Ascending aorta (tissue), 2 donors: ENCODE measurements around the gene E2F2. TPM values are rescaled to one million over a fixed set of nuclear protein-coding genes. Genes with fewer than 3 reads are reported as not detected.
A peak's percentile ranks its signal among the peaks of the same experiment; 100 is the strongest.

Experiments used
- DNase-seq, 2 donors: peaks; one replicate each; pipeline ENCODE4 v3.0.0-alpha.2; 2019; ENCODE audit warnings: low spot score in 2 of 2
- H3K27ac ChIP-seq, 2 donors: fragments of 200-600 bp; sonication (generic); one replicate each; pipeline ENCODE4 v1.5.1; 2016 to 2017; ENCODE audit warnings: mild to moderate bottlenecking in 1 of 2
- H3K27me3 ChIP-seq: fragments of 200-600 bp; sonication (generic); one replicate; pipeline ENCODE4 v1.5.1; 2017
- H3K36me3 ChIP-seq, 2 donors: fragments of 200-600 bp; sonication (generic); one replicate each; pipeline ENCODE4 v1.5.1; 2016
- H3K4me1 ChIP-seq, 2 donors: fragments of 200-600 bp; sonication (generic); one replicate each; pipeline ENCODE4 v1.5.1; 2016 to 2017; ENCODE audit warnings: mild to moderate bottlenecking in 1 of 2
- H3K4me3 ChIP-seq, 2 donors: fragments of 200-600 bp; sonication (generic); one replicate each; pipeline ENCODE4 v1.5.1; 2016 to 2017; ENCODE audit warnings: mild to moderate bottlenecking in 1 of 2
- H3K9me3 ChIP-seq, 2 donors: fragments of 200-600 bp; sonication (generic); one replicate each; pipeline ENCODE4 v1.5.1; 2016
- intact Hi-C: fragments of 100-400 bp; cut with DNase I; formaldehyde crosslinking; loops from one replicate; pipeline ENCODE4 v1.15.1; 2023
- total RNA-seq: library from RNA; depleted of rRNA; stranded (reverse); fragments of >200 nt; gene quantifications from one replicate; pipeline ENCODE4 v1.1.0, GENCODE V29; 2016
- TF ChIP-seq, protein P1 (sequence below), 3 experiments: fragments of 200-600 bp in 2 of 3; fragments of 450-650 bp in 1 of 3; sonication (generic) in 2 of 3; IDR thresholded peaks; one replicate each; pipeline ENCODE4 v1.5.1; 2016 to 2019; ENCODE audit warnings: antibody characterized with exemption in 3 of 3, mild to moderate bottlenecking in 1 of 3, moderate library complexity in 1 of 3

Gene E2F2
- total RNA-seq, 1 donor from 2014 or later = not detected

DNA sequence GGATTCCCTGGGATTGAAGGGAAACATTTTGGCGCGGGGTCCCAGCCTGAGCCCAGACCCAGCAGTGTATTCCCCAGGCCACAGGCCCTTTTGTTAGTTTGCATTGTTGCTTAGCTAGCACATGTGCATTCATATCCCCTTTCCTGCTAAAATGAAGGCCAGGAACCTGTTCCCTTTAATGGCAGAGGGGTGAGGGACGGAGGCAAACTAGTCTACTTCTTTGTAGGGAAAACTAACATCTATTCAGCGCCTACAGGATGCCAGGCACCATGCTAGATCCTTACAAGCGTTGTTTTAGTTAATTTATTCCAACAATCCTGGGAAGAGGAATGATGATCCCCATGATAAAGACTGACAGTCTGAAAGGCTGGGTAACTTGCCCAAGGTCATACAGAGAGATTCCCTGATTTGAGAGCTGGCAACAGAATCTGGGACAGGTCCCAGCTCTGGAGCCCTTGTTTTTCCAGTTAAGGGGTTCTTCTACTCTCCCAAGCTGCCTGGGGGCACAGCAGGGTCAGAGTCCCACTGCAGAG lies 595 bp upstream of the E2F2 start:
- no peaks in the 10 kb centered on the region for H3K27me3 ChIP-seq
- no peaks in the 10 kb centered on the region for H3K36me3 ChIP-seq
- peak overlapping the region; percentile 44 to 76 for H3K4me3 ChIP-seq
- no peaks in the 10 kb centered on the region for H3K9me3 ChIP-seq
- intact Hi-C loops = loop anchor here (2.0 kb wide), 1 partner anchor 47 kb away; the partner anchor contains the start of gene ASAP3
- no peak overlapping the region for H3K27ac ChIP-seq
- H3K4me1 ChIP-seq = peaks cover 8 to 14% of the 10 kb centered on the region in 2 donors
- DNase-seq = no peak
- TF ChIP-seq, protein P1, sequence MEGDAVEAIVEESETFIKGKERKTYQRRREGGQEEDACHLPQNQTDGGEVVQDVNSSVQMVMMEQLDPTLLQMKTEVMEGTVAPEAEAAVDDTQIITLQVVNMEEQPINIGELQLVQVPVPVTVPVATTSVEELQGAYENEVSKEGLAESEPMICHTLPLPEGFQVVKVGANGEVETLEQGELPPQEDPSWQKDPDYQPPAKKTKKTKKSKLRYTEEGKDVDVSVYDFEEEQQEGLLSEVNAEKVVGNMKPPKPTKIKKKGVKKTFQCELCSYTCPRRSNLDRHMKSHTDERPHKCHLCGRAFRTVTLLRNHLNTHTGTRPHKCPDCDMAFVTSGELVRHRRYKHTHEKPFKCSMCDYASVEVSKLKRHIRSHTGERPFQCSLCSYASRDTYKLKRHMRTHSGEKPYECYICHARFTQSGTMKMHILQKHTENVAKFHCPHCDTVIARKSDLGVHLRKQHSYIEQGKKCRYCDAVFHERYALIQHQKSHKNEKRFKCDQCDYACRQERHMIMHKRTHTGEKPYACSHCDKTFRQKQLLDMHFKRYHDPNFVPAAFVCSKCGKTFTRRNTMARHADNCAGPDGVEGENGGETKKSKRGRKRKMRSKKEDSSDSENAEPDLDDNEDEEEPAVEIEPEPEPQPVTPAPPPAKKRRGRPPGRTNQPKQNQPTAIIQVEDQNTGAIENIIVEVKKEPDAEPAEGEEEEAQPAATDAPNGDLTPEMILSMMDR (IDR thresholded peaks at IDR 0.05) = no peak

DNA sequence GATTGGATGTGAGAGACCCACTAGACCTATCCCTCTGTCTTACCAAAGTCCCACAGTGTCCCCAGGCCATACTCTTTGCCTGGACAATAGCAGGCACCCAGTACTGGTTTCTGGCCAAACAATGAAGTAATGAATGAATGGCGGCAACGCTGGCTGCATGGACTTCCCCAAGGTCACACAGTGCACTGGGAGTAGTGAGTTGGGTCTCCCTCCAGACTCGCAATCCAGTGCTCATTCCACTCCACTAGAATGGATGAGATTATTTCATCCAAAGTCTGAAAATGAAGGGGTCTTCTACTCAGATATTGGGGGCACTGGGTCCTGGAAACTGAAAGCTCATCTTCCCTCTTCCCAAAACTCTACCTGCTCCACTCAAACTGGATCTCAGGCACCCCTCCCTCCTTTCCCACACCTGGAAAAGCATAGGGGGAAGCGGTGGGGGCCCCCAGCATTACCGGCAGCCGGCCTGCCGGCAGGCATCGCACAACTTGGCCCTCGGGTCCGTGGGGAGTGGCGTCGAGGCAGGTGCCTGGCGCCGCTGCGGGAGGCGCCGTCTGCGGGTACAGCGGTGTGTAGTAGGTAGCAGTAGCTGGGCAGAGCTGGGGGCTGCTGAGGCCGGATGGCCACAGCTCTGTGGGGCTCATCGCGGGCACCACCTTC lies 816 bp downstream of the E2F2 start:
- TF ChIP-seq, protein P1 (IDR thresholded peaks at IDR 0.05) = no peak
- Histone ChIP-seq H3K4me3 (peak overlapping the region; percentile 34 to 76), H3K4me1 (peaks cover 8 to 14% of the 10 kb centered on the region in 2 donors), H3K27me3 (no peaks in the 10 kb centered on the region), H3K36me3 (no peaks in the 10 kb centered on the region), H3K9me3 (no peaks in the 10 kb centered on the region), H3K27ac (no peak overlapping the region)
- no peak for DNase-seq
- intact Hi-C loops = loop anchor here (2.0 kb wide), 1 partner anchor 45 kb away; the partner anchor contains the start of gene ASAP3

DNA sequence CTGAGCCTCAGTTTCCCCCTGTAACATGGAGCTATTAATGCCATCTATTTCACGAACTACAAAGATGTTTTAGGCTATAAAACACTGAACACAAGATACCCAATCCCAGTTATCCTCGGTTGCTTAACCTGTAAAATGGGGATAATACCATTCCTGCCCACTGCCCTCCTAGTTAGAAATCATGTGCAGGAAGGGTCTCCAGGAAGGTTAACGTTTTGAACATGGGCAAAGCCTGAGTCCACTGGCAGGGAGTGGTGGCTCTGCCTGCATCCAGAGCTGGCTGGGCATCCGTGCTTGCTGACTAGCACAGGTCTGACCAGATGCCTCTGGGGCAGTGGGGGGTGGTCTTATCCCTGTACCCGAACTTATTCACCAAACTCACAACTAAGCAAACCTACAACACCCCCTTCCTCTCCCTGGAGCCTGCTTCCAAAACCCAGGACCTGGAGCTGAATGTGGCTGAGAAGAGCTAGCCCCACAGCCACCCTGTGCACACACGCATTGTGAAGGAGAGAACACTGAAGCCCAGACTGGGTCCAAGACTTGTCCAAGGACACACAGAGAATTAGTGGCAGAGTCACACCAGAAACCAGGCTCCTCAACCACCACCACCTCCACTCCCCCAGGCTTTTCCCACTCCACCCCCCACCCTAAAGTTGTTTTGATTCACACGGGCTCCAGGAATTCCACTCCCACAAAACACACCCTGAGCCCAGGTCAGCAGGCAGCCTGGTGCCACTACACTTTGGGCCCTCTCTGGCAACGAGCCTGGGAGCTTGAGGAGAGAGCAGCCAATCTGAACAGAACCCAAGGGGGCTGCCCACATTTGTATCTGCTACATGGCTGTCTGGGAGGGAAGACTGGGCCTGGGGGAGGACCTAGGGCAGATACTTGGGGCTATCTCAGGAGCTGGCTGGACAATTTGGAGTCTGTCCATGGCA lies 1.6 kb downstream of the E2F2 start:
- intact Hi-C loops = loop anchor here (2.0 kb wide), 1 partner anchor 45 kb away; the partner anchor contains the start of gene ASAP3
- TF ChIP-seq, protein P1 (IDR thresholded peaks at IDR 0.05) = no peak

DNA sequence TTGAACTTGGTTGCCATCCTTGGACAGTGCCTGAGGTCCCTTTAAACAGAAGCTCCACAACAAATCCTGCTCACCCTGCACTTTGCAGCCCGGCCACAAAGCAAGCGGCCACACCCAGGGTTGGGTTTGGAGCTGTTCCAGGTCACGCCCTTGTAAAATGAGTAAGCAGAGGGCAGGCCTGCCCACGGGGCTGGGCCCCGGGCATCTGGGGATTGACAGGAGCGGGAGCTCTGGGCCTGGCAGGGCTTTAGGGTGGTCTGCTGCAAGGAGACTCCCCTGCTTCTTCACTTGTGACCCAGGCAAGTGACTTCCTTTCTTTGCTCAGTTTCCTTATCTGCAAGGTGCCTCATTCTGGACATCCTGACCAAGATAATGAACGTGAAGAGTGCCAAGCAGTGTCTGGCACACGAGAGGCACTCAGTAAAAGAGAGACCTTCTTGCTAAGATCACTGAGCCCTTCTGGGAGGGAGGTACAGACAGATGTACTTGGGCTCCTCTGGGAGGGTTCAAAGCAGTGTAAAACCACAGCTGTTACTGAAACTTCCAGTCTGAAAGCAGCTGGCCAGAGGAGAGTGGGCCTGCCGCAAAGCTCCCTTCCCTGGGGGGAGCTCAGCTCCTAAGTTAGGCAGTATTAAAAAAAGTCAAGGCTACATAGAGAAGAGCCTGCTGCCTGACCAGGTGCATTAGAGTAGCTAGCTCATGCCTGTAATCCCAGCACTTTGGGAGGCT lies 2.6 kb downstream of the E2F2 start:
- TF ChIP-seq, protein P1 (IDR thresholded peaks at IDR 0.05) = no peak
- peaks cover 8 to 14% of the 10 kb centered on the region in 2 donors for H3K4me1 ChIP-seq
- H3K9me3 ChIP-seq = no peaks in the 10 kb centered on the region
- H3K4me3 ChIP-seq = no peak overlapping the region
- intact Hi-C loops = no loop called here
- peak; percentile 39 to 83 for DNase-seq
- no peaks in the 10 kb centered on the region for H3K36me3 ChIP-seq
- H3K27ac ChIP-seq = no peak overlapping the region
- H3K27me3 ChIP-seq = no peaks in the 10 kb centered on the region

More for the DNA sequence above, 1.6 kb downstream of the E2F2 start:
- H3K9me3 ChIP-seq = no peaks in the 10 kb centered on the region
- H3K4me1 ChIP-seq = peaks cover 8 to 14% of the 10 kb centered on the region in 2 donors
- H3K36me3 ChIP-seq = no peaks in the 10 kb centered on the region
- H3K27me3 ChIP-seq = no peaks in the 10 kb centered on the region
- H3K27ac ChIP-seq = no peak overlapping the region
- DNase-seq = no peak
- H3K4me3 ChIP-seq = no peak overlapping the region

DNA sequence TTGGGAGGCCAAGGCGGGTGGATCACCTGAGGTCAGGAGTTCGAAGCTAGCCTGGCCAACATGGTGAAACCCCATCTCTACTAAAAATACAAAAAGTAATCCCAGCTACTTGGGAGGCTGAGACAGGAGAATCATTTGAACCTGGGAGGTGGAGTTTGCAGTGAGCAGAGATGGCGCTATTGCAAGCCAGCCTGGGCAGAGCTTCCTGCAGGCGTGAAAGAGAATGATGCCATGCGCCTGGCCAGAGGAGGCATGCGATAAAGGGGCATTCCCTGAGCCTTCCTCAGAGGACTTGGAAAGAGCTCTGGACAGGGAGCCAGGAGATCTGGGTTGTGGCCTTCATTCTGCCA lies 3.2 kb downstream of the E2F2 start:
- H3K4me3 ChIP-seq = no peak overlapping the region
- no peaks in the 10 kb centered on the region for H3K27me3 ChIP-seq
- H3K27ac ChIP-seq = no peak overlapping the region
- peaks cover 8 to 14% of the 10 kb centered on the region in 2 donors for H3K4me1 ChIP-seq
- no peaks in the 10 kb centered on the region for H3K36me3 ChIP-seq
- intact Hi-C loops = no loop called here
- no peak for DNase-seq
- TF ChIP-seq, protein P1 (IDR thresholded peaks at IDR 0.05) = no peak
- H3K9me3 ChIP-seq = no peaks in the 10 kb centered on the region
